22Rv1 (cell line): Measurements from ENCODE around the gene BPIFB2.
A peak's percentile ranks its signal among the peaks of the same experiment; 100 is the strongest.

Experiments used
- H3K27ac ChIP-seq: fragments of 450-650 bp; 2 replicates; pipeline ENCODE4 v1.5.1; 2017
- ZFX ChIP-seq: fragments of 450-650 bp; IDR thresholded peaks from 2 replicates; pipeline ENCODE4 v1.6.1; 2017; ENCODE audit warnings: antibody characterized with exemption, borderline replicate concordance
- TF ChIP-seq, protein P1 (sequence below): fragments of 450-650 bp; IDR thresholded peaks from 2 replicates; pipeline ENCODE4 v1.5.1; 2017; ENCODE audit warnings: mild to moderate bottlenecking

The BPIFB2 gene

DNA sequence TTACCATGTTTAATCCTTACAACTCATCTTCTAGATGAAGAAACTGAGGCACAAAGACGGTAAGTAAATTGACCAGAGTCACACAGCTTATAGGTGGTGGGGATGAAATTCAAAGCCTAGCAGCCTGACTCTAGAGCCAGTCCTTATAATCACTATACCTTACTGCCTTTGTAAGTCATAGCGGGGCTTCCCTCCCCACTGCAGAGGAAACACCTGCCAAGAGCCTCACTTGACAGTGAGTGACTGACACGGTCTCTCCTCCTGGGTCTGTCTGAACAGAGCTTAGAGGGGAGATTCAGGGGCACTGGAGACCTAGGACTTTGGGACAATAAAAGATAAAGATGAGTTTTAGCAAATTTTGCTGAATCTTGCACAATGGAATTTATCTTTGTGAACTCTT lies 16.1 kb upstream of the BPIFB2 start:
- no peak overlapping the region for H3K27ac ChIP-seq
- TF ChIP-seq, protein P1, sequence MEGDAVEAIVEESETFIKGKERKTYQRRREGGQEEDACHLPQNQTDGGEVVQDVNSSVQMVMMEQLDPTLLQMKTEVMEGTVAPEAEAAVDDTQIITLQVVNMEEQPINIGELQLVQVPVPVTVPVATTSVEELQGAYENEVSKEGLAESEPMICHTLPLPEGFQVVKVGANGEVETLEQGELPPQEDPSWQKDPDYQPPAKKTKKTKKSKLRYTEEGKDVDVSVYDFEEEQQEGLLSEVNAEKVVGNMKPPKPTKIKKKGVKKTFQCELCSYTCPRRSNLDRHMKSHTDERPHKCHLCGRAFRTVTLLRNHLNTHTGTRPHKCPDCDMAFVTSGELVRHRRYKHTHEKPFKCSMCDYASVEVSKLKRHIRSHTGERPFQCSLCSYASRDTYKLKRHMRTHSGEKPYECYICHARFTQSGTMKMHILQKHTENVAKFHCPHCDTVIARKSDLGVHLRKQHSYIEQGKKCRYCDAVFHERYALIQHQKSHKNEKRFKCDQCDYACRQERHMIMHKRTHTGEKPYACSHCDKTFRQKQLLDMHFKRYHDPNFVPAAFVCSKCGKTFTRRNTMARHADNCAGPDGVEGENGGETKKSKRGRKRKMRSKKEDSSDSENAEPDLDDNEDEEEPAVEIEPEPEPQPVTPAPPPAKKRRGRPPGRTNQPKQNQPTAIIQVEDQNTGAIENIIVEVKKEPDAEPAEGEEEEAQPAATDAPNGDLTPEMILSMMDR = no peak

DNA sequence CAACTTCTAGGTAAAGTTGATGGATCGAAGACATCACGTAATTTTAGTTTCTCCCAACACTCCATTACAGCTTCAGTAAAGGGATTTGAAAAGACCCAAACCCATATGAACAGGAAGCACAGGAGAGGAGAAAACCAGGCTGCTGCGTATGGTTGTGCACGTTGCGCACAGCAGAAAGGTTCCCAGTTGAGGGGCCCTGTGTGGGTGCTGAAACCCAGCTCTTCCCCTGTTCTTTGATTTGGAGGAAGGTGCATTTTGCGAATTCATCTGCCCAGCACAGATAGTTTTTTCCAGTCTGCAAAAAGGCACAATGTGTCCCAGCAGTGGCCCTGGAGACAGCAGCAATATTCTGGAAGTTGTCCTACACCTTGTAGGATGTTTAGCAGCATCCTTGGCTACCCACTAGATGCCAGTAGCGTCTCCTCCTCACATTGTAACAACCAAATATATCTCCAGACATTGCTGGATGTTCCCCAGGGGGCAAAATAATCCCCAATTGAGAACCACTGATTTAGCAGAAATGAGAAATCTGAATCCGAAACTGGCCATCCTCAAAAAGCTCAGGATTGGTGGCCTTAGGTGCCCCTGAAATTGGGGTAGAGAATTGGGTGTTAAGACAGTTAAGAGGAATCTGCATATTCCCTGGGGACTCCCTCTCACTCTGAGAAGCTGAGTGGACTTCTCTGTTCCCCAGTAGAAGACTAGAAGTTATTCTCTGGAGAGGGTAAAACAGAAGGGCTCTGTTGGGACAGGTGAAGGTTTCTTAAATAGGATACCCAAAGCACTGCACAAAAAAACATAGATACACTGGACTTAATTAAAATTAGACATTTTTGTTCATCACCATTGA lies 15.5 kb upstream of the BPIFB2 start:
- no peak overlapping the region for H3K27ac ChIP-seq
- no peak for TF ChIP-seq ZFX
- TF ChIP-seq, protein P1 = no peak

DNA sequence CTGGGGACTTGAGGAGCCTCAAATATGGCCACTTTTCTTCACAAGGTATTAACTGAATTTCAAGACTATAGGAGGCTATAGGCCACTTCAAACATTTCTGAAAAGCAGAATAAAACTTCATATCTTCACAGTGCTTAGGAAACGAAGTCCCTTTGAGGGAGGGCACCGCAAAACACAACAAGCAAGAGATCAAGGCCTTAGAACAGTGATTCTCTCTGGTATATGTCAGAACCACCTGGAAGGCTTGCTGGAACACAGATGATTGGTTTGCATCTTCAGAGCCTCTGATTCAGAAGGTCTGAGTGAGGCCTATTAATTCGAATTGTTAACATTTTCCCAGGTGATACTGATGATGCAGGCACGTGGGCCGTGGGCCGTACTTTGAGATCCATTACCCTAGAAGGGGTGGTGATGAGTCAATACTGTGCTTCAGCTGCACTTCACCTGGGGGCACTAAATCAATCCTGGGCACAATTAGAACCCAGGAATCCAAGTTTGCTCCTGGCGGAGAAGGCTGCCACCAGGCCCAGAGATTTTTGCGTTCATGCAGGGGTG lies 13.9 kb upstream of the BPIFB2 start:
- H3K27ac ChIP-seq = no peak overlapping the region
- no peak for TF ChIP-seq ZFX

DNA sequence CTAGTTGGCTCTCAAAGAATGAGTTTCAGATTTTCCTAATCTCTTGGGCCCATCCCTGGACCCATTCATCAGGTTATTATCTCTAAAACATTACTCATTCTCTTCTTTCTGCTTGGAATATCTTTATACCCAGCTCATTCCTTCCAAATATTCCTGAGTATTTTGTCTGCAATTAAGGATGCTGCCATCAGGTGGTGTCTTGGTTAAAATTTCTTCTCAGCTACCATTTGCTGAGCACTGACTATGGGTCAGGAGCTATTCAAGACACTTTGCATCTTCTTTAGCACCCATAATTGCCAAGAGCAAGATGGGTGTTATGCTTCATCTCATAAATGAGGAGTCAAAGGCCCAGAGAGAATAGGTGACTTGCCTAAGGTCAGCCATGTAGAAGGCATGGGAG lies 11.7 kb upstream of the BPIFB2 start:
- no peak for TF ChIP-seq ZFX
- TF ChIP-seq, protein P1 = 0 out of 2 replicates have a peak, but pooled peaks have one; percentile 8
- no peak overlapping the region for H3K27ac ChIP-seq

DNA sequence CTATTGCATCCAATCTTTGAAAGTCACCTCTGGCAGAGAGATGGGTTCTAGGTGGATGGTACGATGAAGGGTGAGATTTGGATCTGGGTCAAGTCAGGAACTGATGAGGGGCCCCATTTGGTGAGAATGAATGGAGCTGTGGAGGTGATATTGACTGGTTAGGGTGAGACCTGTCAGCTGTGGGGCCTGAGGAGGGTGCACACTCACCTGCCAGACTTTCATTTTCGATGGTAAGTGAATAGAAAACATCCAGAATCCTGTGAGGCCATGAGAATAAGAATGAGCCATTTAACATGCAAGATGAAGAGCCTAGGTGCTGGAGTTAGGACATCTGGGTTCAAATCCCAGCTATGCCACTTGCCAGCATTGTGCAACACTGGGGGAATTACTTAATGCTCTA lies 10.1 kb upstream of the BPIFB2 start:
- no peak overlapping the region for H3K27ac ChIP-seq
- TF ChIP-seq, protein P1 = no peak
- TF ChIP-seq ZFX = no peak

DNA sequence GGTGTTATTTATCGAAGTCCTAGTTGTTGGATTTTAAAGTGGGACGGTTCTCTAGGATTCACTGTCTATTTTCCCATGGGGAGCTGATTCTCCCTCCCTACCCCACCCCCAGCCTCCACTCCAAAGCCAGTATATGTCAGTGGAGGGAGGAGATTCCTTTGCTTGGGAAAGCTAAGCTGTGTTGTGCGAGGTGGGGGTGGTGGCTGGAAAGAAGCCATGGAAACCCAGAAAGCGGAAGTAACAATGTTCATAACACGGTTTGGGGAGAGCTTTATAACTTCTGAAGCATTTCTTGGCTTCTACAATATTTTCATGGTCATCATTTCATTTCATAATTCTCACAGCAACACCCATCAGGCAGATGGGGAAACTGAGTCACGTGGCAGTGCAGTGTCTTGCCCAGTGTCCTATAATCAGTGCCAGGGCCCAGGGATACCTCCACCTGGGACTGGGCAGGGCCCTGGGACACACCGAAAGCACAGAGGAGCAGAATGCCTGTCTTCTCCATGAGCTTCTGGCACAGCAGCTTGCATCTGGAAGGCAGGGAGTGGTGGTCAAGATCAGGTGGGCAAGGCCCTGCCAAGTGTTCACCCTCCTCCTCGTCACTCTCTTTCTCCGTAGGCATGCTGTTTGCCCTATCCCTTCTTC lies 7.8 kb upstream of the BPIFB2 start:
- no peak overlapping the region for H3K27ac ChIP-seq
- no peak for TF ChIP-seq ZFX
- TF ChIP-seq, protein P1 = no peak

DNA sequence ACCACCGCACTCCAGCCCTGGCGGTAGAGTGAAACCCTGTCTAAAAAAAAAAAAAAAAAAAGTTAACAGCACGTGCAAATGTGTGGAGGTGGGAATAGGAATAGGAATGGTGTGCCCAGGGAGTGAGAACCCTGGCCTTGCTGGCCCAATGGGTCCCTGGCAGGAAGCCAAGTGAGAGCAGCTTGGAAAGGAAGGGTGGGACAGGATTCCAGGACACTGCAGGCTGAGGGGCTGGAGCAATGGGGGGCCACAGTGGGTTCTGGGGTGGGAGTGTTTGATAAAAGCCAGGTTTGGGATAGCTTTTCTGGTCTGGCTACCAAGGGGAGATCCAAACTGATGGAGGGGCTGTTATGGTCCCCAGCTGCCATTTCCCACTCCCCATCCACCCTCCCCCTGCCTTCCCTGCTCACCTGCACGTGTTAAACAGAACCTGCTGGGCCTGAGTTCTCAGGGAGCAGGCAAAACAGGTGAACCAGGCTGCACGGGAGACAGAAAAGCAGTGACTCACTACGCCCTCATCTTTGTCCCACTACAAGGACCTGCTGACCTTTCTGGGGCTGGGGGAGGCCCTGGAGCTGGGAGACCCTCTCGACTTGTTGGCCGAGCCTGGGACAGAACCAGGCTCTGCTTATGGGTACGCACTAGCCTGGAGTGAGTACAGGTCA lies 6.6 kb upstream of the BPIFB2 start:
- no peak overlapping the region for H3K27ac ChIP-seq
- no peak for TF ChIP-seq ZFX
- TF ChIP-seq, protein P1 = no peak
